HEK293 (cell line): ENCODE results near the gene JCAD.
"Not testable (repeated sequence)": the region's sequence is repeated elsewhere in the genome, so short reads cannot be mapped to it uniquely, and the experiment has no call there.

Experiments
- CTCF ChIA-PET: fragments of 350-600 bp; formaldehyde crosslinking; extraction: SDS; loops from one replicate; lab custom pipeline; 2021; ENCODE audit warnings: antibody characterized with exemption; lab: Yijun Ruan, JAX
- POLR2A ChIA-PET: fragments of 300-600 bp; formaldehyde crosslinking; extraction: SDS; loops from one replicate; lab custom pipeline; 2020; ENCODE audit warnings: antibody characterized with exemption, inconsistent platforms; lab: Yijun Ruan, JAX
- H3K27ac ChIP-seq: fragments of 200-500 bp; sonication (Bioruptor generic); 2 replicates; pipeline ENCODE4 v1.5.1; 2014; ENCODE audit warnings: low read depth, low read length, control low read depth, inconsistent platforms; ENCODE audit errors: extremely low read depth
- H3K36me3 ChIP-seq, 2 experiments: fragments of 200-500 bp in 1 of 2; sonication (Bioruptor generic) in 1 of 2; 1 replicate in 1 of 2; 2 replicates in 1 of 2; pipeline ENCODE4 v1.5.1; 2014 to 2017; ENCODE audit warnings: inconsistent platforms in 2 of 2, low read length in 2 of 2; ENCODE audit not compliant: control insufficient read depth in 2 of 2, insufficient read depth in 1 of 2
- H3K4me1 ChIP-seq: fragments of 200-500 bp; sonication (Bioruptor generic); 2 replicates; pipeline ENCODE4 v1.5.1; 2014; ENCODE audit warnings: mild to moderate bottlenecking, low read length, inconsistent platforms; ENCODE audit not compliant: control insufficient read depth, insufficient read depth
- H3K4me3 ChIP-seq: 2 replicates; pipeline ENCODE4 v1.5.1; 2011; ENCODE audit warnings: low read depth, mild to moderate bottlenecking, control low read depth, low read length, moderate library complexity
- H3K9me3 ChIP-seq: fragments of 200-500 bp; sonication (Bioruptor generic); 2 replicates; pipeline ENCODE4 v1.5.1; 2014; ENCODE audit warnings: low read depth, low read length, inconsistent platforms; ENCODE audit not compliant: control insufficient read depth, insufficient read depth
- EGR2 ChIP-seq: fragments of 450-650 bp; formaldehyde crosslinking; IDR thresholded peaks from 2 replicates; pipeline ENCODE4 v1.5.1; 2016; ENCODE audit warnings: low read depth, missing biosample characterization, missing genetic modification characterization
- ELK4 ChIP-seq: IDR thresholded peaks from 2 replicates; pipeline ENCODE4 v1.6.1; 2011; ENCODE audit warnings: mild to moderate bottlenecking, low read depth, low read length, borderline replicate concordance
- GLIS2 ChIP-seq: fragments of 450-650 bp; formaldehyde crosslinking; IDR thresholded peaks from 2 replicates; pipeline ENCODE4 v1.5.1; 2016; ENCODE audit warnings: missing biosample characterization, missing genetic modification characterization
- KLF1 ChIP-seq: fragments of 450-650 bp; formaldehyde crosslinking; IDR thresholded peaks from 2 replicates; pipeline ENCODE4 v1.5.1; 2016; ENCODE audit warnings: missing biosample characterization, missing genetic modification characterization
- SCRT2 ChIP-seq: fragments of 450-650 bp; formaldehyde crosslinking; IDR thresholded peaks from 2 replicates; pipeline ENCODE4 v1.5.1; 2016; ENCODE audit warnings: missing biosample characterization, missing genetic modification characterization
- SETDB1 ChIP-seq: IDR thresholded peaks from one replicate; pipeline ENCODE4 v1.6.1; 2017; ENCODE audit warnings: mild to moderate bottlenecking, low read length, moderate library complexity, mixed read lengths; ENCODE audit not compliant: insufficient read length
- YY1 ChIP-seq: fragments of 450-650 bp; formaldehyde crosslinking; IDR thresholded peaks from 2 replicates; pipeline ENCODE4 v1.5.1; 2018; ENCODE audit warnings: missing biosample characterization, missing genetic modification characterization
- ZBTB7A ChIP-seq: fragments of 450-650 bp; formaldehyde crosslinking; IDR thresholded peaks from 2 replicates; pipeline ENCODE4 v1.5.1; 2016; ENCODE audit warnings: low read depth, missing biosample characterization, missing genetic modification characterization
- ZFHX2 ChIP-seq: fragments of 450-650 bp; formaldehyde crosslinking; conservative IDR thresholded peaks from 2 replicates; pipeline ENCODE4 v1.5.1; 2016; ENCODE audit warnings: missing biosample characterization, missing genetic modification characterization
- ZNF121 ChIP-seq: fragments of 450-650 bp; formaldehyde crosslinking; IDR thresholded peaks from 2 replicates; pipeline ENCODE4 v1.5.1; 2016; ENCODE audit warnings: missing biosample characterization, missing genetic modification characterization
- ZNF140 ChIP-seq: fragments of 450-650 bp; formaldehyde crosslinking; IDR thresholded peaks from 2 replicates; pipeline ENCODE4 v1.5.1; 2016; ENCODE audit warnings: missing biosample characterization, missing genetic modification characterization
- ZNF169 ChIP-seq: fragments of 450-650 bp; formaldehyde crosslinking; IDR thresholded peaks from 2 replicates; pipeline ENCODE4 v1.5.1; 2016; ENCODE audit warnings: missing biosample characterization, missing genetic modification characterization
- ZNF174 ChIP-seq: fragments of 450-650 bp; formaldehyde crosslinking; IDR thresholded peaks from 2 replicates; pipeline ENCODE4 v1.5.0; 2017; ENCODE audit warnings: missing biosample characterization, mild to moderate bottlenecking, missing genetic modification characterization
- ZNF211 ChIP-seq: fragments of 450-650 bp; formaldehyde crosslinking; IDR thresholded peaks from 2 replicates; pipeline ENCODE4 v1.5.1; 2016; ENCODE audit warnings: low read depth, missing biosample characterization, missing genetic modification characterization
- ZNF366 ChIP-seq: fragments of 450-650 bp; formaldehyde crosslinking; conservative IDR thresholded peaks from 2 replicates; pipeline ENCODE4 v1.5.1; 2016; ENCODE audit warnings: missing biosample characterization, missing genetic modification characterization
- ZNF626 ChIP-seq: fragments of 450-650 bp; sonication (Bioruptor Pico); formaldehyde crosslinking; IDR thresholded peaks from 2 replicates; pipeline ENCODE4 v1.5.1; 2018; ENCODE audit warnings: missing biosample characterization, missing genetic modification characterization, inconsistent platforms
- ZNF660 ChIP-seq: fragments of 450-650 bp; IDR thresholded peaks from 2 replicates; pipeline ENCODE4 v1.5.1; 2018; ENCODE audit warnings: missing biosample characterization, mild to moderate bottlenecking, missing genetic modification characterization

The JCAD gene

GRCh38 chr10:29982997-29983648 is 76.3 kb downstream of the JCAD start:
- H3K4me1 ChIP-seq, result no peaks in the 10 kb centered on the region
- POLR2A ChIA-PET, result no interaction called here
- no peaks in the 10 kb centered on the region for H3K36me3 ChIP-seq
- TF ChIP-seq ZNF366 (peak; percentile 89), GLIS2 (tag by site-specific recombination) (no peak), ZNF169 (0 out of 2 replicates have a peak, but pooled peaks have one; percentile 27), SETDB1 (peak; percentile 74), SCRT2 (peak; percentile 50; the same call in 1 of the 2 replicates), ZNF211 (tag by site-specific recombination) (no peak), ZNF660 (tag by site-specific recombination) (no peak), ZBTB7A (tag by site-specific recombination) (no peak)
- no peaks in the 10 kb centered on the region for H3K9me3 ChIP-seq
- H3K4me3 ChIP-seq, result no peak overlapping the region
- H3K27ac ChIP-seq, result no peak overlapping the region
- CTCF ChIA-PET, result no interaction called here

GRCh38 chr10:29981510-29981909 is 77.9 kb downstream of the JCAD start:
- no peaks in the 10 kb centered on the region for H3K4me1 ChIP-seq
- H3K9me3 ChIP-seq, result no peaks in the 10 kb centered on the region
- no peaks in the 10 kb centered on the region for H3K36me3 ChIP-seq
- ChIA-PET CTCF (interaction anchor here (1.3 kb wide), 1 partner anchor 20 kb away, joined by 3 read pairs; no protein-coding TSS in a partner anchor), POLR2A (no interaction called here)
- no peak overlapping the region for H3K4me3 ChIP-seq
- no peak overlapping the region for H3K27ac ChIP-seq
- TF ChIP-seq KLF1 (tag by site-specific recombination), result no peak
- no peak for TF ChIP-seq ZNF140 (tag by site-specific recombination)
- TF ChIP-seq ELK4, result no peak
- TF ChIP-seq ZNF626 (tag by site-specific recombination), result no peak
- peak; percentile 63; the same call in 1 of the 2 replicates for TF ChIP-seq ZNF121 (tag by site-specific recombination)
- no peak for TF ChIP-seq ZNF174

GRCh38 chr10:29980084-29980483 is 79.3 kb downstream of the JCAD start:
- POLR2A ChIA-PET, result no interaction called here
- H3K36me3 ChIP-seq, result no peaks in the 10 kb centered on the region
- TF ChIP-seq KLF1 (tag by site-specific recombination) (peak; percentile 50; the same call in 1 of the 2 replicates), EGR2 (tag by site-specific recombination) (0 out of 2 replicates have a peak, but pooled peaks have one; percentile 38), YY1 (tag by site-specific recombination) (no peak), ZFHX2 (tag by site-specific recombination) (peak; percentile 80)
- no peaks in the 10 kb centered on the region for H3K9me3 ChIP-seq
- no peaks in the 10 kb centered on the region for H3K4me1 ChIP-seq
- H3K4me3 ChIP-seq, result no peak overlapping the region
- CTCF ChIA-PET, result no interaction called here
- no peak overlapping the region for H3K27ac ChIP-seq

GRCh38 chr10:29979421-29979779 is 80.0 kb downstream of the JCAD start:
- H3K36me3 ChIP-seq, H3K9me3 ChIP-seq, H3K4me3 ChIP-seq, H3K27ac ChIP-seq, H3K4me1 ChIP-seq, POLR2A ChIA-PET: not testable (repeated sequence)
- CTCF ChIA-PET, result interaction anchor here (1.2 kb wide), 1 partner anchor 23 kb away, joined by 3 read pairs; no protein-coding TSS in a partner anchor
